Lower leg skin (tissue), 4 donors: ENCODE data around the gene NWD2. TPM values are rescaled to one million over a fixed set of nuclear protein-coding genes. Genes with fewer than 3 reads are reported as not detected.

Experiments
- DNase-seq, 2 donors: peaks; one replicate each; pipeline ENCODE4 v3.0.0-alpha.2; 2019; ENCODE audit warnings: low spot score in 2 of 2
- H3K4me3 ChIP-seq: fragments of 200-600 bp; sonication (generic); 2 replicates; pipeline ENCODE4 v1.5.1; 2017; ENCODE audit warnings: mild to moderate bottlenecking, low read depth; ENCODE audit not compliant: poor library complexity, severe bottlenecking
- CTCF ChIP-seq, 3 donors: fragments of 450-650 bp; IDR thresholded peaks; one replicate each; pipeline ENCODE4 v1.5.1; 2016; ENCODE audit warnings: antibody characterized with exemption in 3 of 3, mild to moderate bottlenecking in 3 of 3, moderate library complexity in 2 of 3
- POLR2A ChIP-seq, 2 donors: fragments of 450-650 bp; IDR thresholded peaks; one replicate each; pipeline ENCODE4 v1.6.1; 2016 to 2017; ENCODE audit warnings: antibody characterized with exemption in 2 of 2, mild to moderate bottlenecking in 1 of 2, moderate library complexity in 1 of 2
- WGBS, 2 donors: methylation state at CpG; one replicate each; pipeline ENCODE4 v1.1.5; 2018; 5-methylcytosine and 5-hydroxymethylcytosine counted together
- intact Hi-C: fragments of 100-400 bp; cut with DNase I; formaldehyde crosslinking; loops from one replicate; pipeline ENCODE4 v1.15.0; 2023; ENCODE audit warnings: low total_unique reads
- total RNA-seq, 4 donors: library from RNA; depleted of rRNA; stranded (reverse); fragments of >200 nt; gene quantifications; one replicate each; pipeline ENCODE4 v1.1.0, GENCODE V29; 2016

NWD2 gene
- total RNA-seq, 4 donors from 2014 or later, result 0.72 to 2.8 (median 0.97) TPM

DNA sequence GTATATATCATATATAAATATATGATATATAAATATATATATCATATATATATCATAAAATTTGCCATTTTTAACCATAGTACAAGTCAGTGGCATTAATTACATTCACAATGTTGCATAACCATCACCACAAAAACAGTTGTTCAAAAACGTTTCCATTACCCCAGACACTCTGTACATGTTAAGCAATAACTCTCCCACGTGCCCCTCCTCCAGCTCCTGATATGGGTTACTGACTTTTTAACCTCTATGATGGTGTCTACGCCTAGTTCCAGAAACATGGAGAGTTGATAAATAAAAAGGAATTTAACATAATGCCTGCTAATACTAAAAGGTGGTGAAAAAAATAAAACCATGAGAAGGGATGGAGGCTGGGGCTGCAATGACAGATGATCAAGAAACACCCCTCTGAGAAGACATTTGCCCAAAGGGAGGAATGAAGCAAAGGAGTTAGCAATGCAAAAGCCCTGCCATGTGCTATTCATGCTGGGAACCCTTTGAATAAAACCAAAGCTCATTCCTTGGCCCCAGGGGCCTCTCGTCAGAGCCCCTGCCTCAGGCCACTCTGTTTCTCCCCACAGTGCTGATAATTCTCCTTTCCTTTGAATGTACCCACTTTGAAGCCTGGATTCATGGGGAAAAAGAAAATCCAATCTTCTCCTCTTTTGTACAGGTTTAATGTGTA is 144.3 kb downstream of the NWD2 start:
- H3K4me3 ChIP-seq, result no peak overlapping the region
- 49 to 52% methylated on average over 4 of the region's 4 CpGs for WGBS, 2 donors
- intact Hi-C loops, result no loop called here
- DNase-seq, result no peak
- TF ChIP-seq CTCF (IDR thresholded peaks at IDR 0.05) (no peak), POLR2A (IDR thresholded peaks at IDR 0.05) (no peak)

- 75 to 81% methylated on average over 7 of the region's 7 CpGs for WGBS, 2 donors
- DNase-seq, result no peak
- TF ChIP-seq CTCF (IDR thresholded peaks at IDR 0.05) (no peak), POLR2A (IDR thresholded peaks at IDR 0.05) (no peak)
- H3K4me3 ChIP-seq, result no peak overlapping the region
- intact Hi-C loops, result no loop called here
These were observed 144.8 kb downstream of the NWD2 start for GRCh38 chr4:37389366-37389765.

DNA sequence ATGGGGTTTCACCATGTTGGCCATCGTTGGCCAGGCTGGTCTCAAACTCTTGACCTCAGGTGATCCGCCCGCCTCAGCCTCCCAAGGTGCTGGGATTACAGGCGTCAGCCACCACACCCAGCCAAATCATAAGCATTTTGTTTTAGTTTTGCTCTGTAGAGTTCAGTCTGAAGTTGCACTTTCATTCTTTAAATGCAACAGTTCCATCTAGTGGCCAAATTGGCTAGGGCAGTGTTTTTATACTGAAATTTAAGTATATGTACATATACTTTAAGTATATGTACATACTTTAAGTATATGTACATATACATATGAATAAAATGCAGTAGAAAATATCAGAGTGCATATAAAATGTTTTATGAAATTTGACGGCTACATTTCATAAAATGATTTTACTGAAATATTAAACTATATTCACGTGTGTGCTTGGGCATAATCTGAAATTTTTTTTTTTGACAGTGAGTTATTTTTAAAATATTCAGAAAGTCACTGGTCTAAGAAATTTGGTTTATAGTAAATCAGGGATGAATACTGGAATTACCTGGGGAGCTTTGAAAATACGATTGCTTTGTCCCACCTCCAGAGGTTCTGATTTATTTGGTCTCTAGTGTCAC is 145.5 kb downstream of the NWD2 start:
- DNase-seq, result peak in 1 of 2 donors; percentile 28
- intact Hi-C loops, result no loop called here
- TF ChIP-seq POLR2A (IDR thresholded peaks at IDR 0.05) (no peak), CTCF (IDR thresholded peaks at IDR 0.05) (no peak)
- WGBS, 2 donors, result 30 to 41% methylated on average over 7 of the region's 7 CpGs
- H3K4me3 ChIP-seq, result no peak overlapping the region

GRCh38 chr4:37392521-37393255 is 148.1 kb downstream of the NWD2 start:
- 37 to 38% methylated on average over 9 of the region's 9 CpGs for WGBS, 2 donors
- TF ChIP-seq POLR2A (IDR thresholded peaks at IDR 0.05) (no peak), CTCF (IDR thresholded peaks at IDR 0.05) (no peak)
- intact Hi-C loops, result no loop called here
- no peak overlapping the region for H3K4me3 ChIP-seq
- DNase-seq, result peak in 1 of 2 donors; percentile 35

- no peak for TF ChIP-seq CTCF (IDR thresholded peaks at IDR 0.05)
- no peak for TF ChIP-seq POLR2A (IDR thresholded peaks at IDR 0.05)
- DNase-seq, result no peak
- H3K4me3 ChIP-seq, result no peak overlapping the region
- intact Hi-C loops, result no loop called here
- WGBS, 2 donors, result 70 to 77% methylated on average over 3 of the region's 3 CpGs
These were observed 148.8 kb downstream of the NWD2 start for GRCh38 chr4:37393321-37393720.
